Parathyroid adenoma (tissue), 2 donors: ENCODE results near the gene TRAPPC2L.

Experiments
- H2AFZ ChIP-seq: fragments of 300-600 bp; sonication (generic); one replicate; pipeline ENCODE4 v1.7.0; 2017; ENCODE audit warnings: antibody characterized with exemption, mild to moderate bottlenecking
- H3K27ac ChIP-seq: fragments of 300-600 bp; sonication (generic); one replicate; pipeline ENCODE4 v1.7.0; 2017
- H3K27me3 ChIP-seq: fragments of 300-600 bp; sonication (generic); one replicate; pipeline ENCODE4 v1.7.0; 2017; ENCODE audit warnings: low read length; ENCODE audit not compliant: control insufficient read depth, insufficient read depth
- H3K36me3 ChIP-seq: fragments of 300-600 bp; sonication (generic); one replicate; pipeline ENCODE4 v1.7.0; 2017; ENCODE audit warnings: low read length; ENCODE audit not compliant: control insufficient read depth, insufficient read depth
- H3K4me1 ChIP-seq: fragments of 300-600 bp; sonication (generic); one replicate; pipeline ENCODE4 v1.7.0; 2017; ENCODE audit warnings: control low read depth
- H3K4me2 ChIP-seq: fragments of 300-600 bp; sonication (generic); one replicate; pipeline ENCODE4 v1.7.0; 2017; ENCODE audit warnings: low read length
- H3K4me3 ChIP-seq: fragments of 300-600 bp; sonication (generic); one replicate; pipeline ENCODE4 v1.7.0; 2017; ENCODE audit warnings: low read depth, low read length
- H3K79me2 ChIP-seq: fragments of 300-600 bp; sonication (generic); one replicate; pipeline ENCODE4 v1.7.0; 2017; ENCODE audit warnings: control low read depth
- H3K9ac ChIP-seq: fragments of 300-600 bp; sonication (generic); one replicate; pipeline ENCODE4 v1.7.0; 2017; ENCODE audit warnings: mild to moderate bottlenecking
- H3K9me3 ChIP-seq: fragments of 300-600 bp; sonication (generic); one replicate; pipeline ENCODE4 v1.7.0; 2017; ENCODE audit warnings: low read length; ENCODE audit not compliant: control insufficient read depth
- CTCF ChIP-seq: fragments of 300-600 bp; sonication (generic); IDR thresholded peaks from one replicate; pipeline ENCODE4 v1.7.0; 2017; ENCODE audit warnings: antibody characterized with exemption, mild to moderate bottlenecking
- donor health status: primary hyperparathyroidism.

Gene TRAPPC2L

GRCh38 chr16:88865310-88865709 is 8.4 kb downstream of the TRAPPC2L start:
- H3K4me1 ChIP-seq = no peaks in the 10 kb centered on the region
- H2AFZ ChIP-seq = no peak overlapping the region
- no peaks in the 10 kb centered on the region for H3K79me2 ChIP-seq
- no peaks in the 10 kb centered on the region for H3K27me3 ChIP-seq
- H3K36me3 ChIP-seq = no peaks in the 10 kb centered on the region
- TF ChIP-seq CTCF = no peak
- no peak overlapping the region for H3K27ac ChIP-seq
- H3K4me3 ChIP-seq = no peak overlapping the region
- no peak overlapping the region for H3K4me2 ChIP-seq
- no peaks in the 10 kb centered on the region for H3K9me3 ChIP-seq
- no peak overlapping the region for H3K9ac ChIP-seq

GRCh38 chr16:88865742-88866141 is 8.8 kb downstream of the TRAPPC2L start:
- no peak for TF ChIP-seq CTCF
- Histone ChIP-seq H3K9ac (no peak overlapping the region), H3K9me3 (no peaks in the 10 kb centered on the region), H3K27me3 (no peaks in the 10 kb centered on the region), H2AFZ (no peak overlapping the region), H3K79me2 (no peaks in the 10 kb centered on the region), H3K4me2 (no peak overlapping the region), H3K27ac (no peak overlapping the region), H3K36me3 (no peaks in the 10 kb centered on the region), H3K4me1 (no peaks in the 10 kb centered on the region), H3K4me3 (no peak overlapping the region)

GRCh38 chr16:88866151-88866920 is 9.4 kb downstream of the TRAPPC2L start, which contains the start of gene PABPN1L:
PABPN1L (minus strand) TSS chr16:88866660; CDS start chr16:88866606, 54 bp downstream.
- Histone ChIP-seq H3K79me2 (no peaks in the 10 kb centered on the region), H3K4me1 (no peaks in the 10 kb centered on the region), H3K27me3 (no peaks in the 10 kb centered on the region)

GRCh38 chr16:88867581-88868246 is 10.8 kb downstream of the TRAPPC2L start:
- Histone ChIP-seq H3K4me3 (no peak overlapping the region), H2AFZ (no peak overlapping the region), H3K4me2 (no peak overlapping the region), H3K9ac (no peak overlapping the region), H3K4me1 (no peaks in the 10 kb centered on the region), H3K27ac (no peak overlapping the region), H3K27me3 (no peaks in the 10 kb centered on the region), H3K36me3 (no peaks in the 10 kb centered on the region), H3K79me2 (no peaks in the 10 kb centered on the region), H3K9me3 (no peaks in the 10 kb centered on the region)
- TF ChIP-seq CTCF = no peak

More at GRCh38 chr16:88866151-88866920, 9.4 kb downstream of the TRAPPC2L start, which contains the start of gene PABPN1L:
- Histone ChIP-seq H3K27ac (no peak within 1 kb of the TSS), H3K4me3 (no peak within 1 kb of the TSS), H3K9ac (no peak within 1 kb of the TSS), H2AFZ (no peak within 1 kb of the TSS), H3K4me2 (no peak within 1 kb of the TSS), H3K9me3 (no peaks in the 10 kb centered on the region), H3K36me3 (no peaks in the 10 kb centered on the region)
- no peak for TF ChIP-seq CTCF
